GM23248 (cell line): ENCODE measurements around the gene SLC50A1.

Source experiments
- EZH2 ChIP-seq: fragments of 200-600 bp; sonication (generic); IDR thresholded peaks from 2 replicates; pipeline ENCODE4 v1.6.1; 2018; ENCODE audit warnings: antibody characterized with exemption, mild to moderate bottlenecking; ENCODE audit not compliant: insufficient read depth, poor library complexity, severe bottlenecking
- EZH2phosphoT487 ChIP-seq: fragments of 200-600 bp; sonication (generic); IDR thresholded peaks from 2 replicates; pipeline ENCODE4 v1.6.1; 2018; ENCODE audit warnings: antibody characterized with exemption, moderate library complexity, mild to moderate bottlenecking, low read depth; ENCODE audit not compliant: insufficient read depth

DNA sequence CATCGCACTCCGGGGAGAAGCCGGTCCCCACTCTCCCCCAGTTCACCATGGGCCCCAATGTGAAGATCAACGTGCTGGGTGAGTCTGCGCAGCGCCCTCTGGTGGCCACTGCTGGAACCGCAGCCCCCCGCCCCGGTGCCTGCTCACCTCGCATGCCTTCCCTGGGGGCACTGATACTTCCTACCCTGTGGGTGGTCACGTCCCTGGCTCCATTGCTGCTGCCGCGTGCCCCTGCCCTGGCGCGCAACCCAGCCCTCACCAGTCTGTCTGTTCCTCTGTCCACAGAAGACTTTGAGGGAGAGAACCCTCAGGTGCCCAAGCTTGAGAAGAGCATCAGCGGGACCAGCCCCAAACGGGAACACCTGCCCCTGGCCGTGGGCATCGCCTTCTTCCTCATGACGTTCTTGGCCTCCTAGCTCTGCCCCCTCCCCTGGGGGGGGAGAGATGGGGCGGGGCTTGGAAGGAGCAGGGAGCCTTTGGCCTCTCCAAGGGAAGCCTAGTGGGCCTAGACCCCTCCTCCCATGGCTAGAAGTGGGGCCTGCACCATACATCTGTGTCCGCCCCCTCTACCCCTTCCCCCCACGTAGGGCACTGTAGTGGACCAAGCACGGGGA lies 49.4 kb upstream of the SLC50A1 start:
- TF ChIP-seq EZH2: no peak
- no peak for TF ChIP-seq EZH2phosphoT487
